PFSK-1 (cell line): ENCODE data around the gene BPI.

Experiments used
- FOXP2 ChIP-seq: optimal IDR thresholded peaks from 2 replicates; pipeline ENCODE3; 2011; ENCODE audit warnings: borderline replicate concordance, control low read depth, inconsistent platforms; ENCODE audit not compliant: insufficient read depth; ENCODE audit errors: extremely low read length, extremely low read depth
- POLR2AphosphoS5 ChIP-seq: IDR thresholded peaks from 2 replicates; pipeline ENCODE4 v1.6.1; 2012; ENCODE audit warnings: low read depth, mild to moderate bottlenecking, control low read depth, low read length, moderate library complexity
- SIN3A ChIP-seq: IDR thresholded peaks from 2 replicates; pipeline ENCODE4 v1.6.1; 2012; ENCODE audit warnings: mild to moderate bottlenecking, low read length, moderate library complexity, borderline replicate concordance; ENCODE audit not compliant: insufficient read depth
- TAF1 ChIP-seq: IDR thresholded peaks from 2 replicates; pipeline ENCODE4 v1.6.1; 2012; ENCODE audit warnings: low read length, control low read depth, borderline replicate concordance; ENCODE audit not compliant: insufficient read depth
- TF ChIP-seq, protein P1 (sequence below), 2 experiments: IDR thresholded peaks; 2 replicates each; pipeline versions ENCODE4 v1.6.1 to v1.8.0; 2011 to 2012; ENCODE audit warnings: low read depth in 2 of 2, low read length in 2 of 2, control low read depth in 1 of 2, inconsistent platforms in 1 of 2, mild to moderate bottlenecking in 1 of 2, moderate library complexity in 1 of 2; ENCODE audit not compliant: insufficient read depth in 1 of 2

DNA sequence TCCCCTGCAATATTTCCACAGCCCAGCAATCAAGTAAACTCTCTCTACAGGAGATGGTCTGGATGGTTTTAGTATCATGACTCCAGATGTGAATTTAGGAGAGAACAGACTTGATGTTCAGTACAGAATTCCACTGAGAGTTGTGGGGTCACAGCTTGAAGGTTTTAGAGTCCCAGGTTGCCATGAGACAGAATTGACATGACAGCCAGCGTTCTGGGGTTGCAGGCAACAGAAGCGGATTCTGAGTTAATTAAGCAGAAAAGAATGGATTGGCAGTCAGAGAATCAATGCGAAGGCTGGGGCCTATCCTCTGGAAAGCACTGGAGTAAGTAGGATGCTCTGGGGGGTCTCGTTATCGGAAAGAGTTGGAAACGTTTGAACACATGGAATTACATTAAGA is 41.0 kb upstream of the BPI start:
- TF ChIP-seq SIN3A (no peak), POLR2AphosphoS5 (no peak), TAF1 (no peak), FOXP2 (no peak)
- TF ChIP-seq, protein P1, sequence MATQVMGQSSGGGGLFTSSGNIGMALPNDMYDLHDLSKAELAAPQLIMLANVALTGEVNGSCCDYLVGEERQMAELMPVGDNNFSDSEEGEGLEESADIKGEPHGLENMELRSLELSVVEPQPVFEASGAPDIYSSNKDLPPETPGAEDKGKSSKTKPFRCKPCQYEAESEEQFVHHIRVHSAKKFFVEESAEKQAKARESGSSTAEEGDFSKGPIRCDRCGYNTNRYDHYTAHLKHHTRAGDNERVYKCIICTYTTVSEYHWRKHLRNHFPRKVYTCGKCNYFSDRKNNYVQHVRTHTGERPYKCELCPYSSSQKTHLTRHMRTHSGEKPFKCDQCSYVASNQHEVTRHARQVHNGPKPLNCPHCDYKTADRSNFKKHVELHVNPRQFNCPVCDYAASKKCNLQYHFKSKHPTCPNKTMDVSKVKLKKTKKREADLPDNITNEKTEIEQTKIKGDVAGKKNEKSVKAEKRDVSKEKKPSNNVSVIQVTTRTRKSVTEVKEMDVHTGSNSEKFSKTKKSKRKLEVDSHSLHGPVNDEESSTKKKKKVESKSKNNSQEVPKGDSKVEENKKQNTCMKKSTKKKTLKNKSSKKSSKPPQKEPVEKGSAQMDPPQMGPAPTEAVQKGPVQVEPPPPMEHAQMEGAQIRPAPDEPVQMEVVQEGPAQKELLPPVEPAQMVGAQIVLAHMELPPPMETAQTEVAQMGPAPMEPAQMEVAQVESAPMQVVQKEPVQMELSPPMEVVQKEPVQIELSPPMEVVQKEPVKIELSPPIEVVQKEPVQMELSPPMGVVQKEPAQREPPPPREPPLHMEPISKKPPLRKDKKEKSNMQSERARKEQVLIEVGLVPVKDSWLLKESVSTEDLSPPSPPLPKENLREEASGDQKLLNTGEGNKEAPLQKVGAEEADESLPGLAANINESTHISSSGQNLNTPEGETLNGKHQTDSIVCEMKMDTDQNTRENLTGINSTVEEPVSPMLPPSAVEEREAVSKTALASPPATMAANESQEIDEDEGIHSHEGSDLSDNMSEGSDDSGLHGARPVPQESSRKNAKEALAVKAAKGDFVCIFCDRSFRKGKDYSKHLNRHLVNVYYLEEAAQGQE (IDR thresholded peaks at IDR 0.05; ENCODE audit: insufficient read depth in 1 of 2, low read depth in 2 of 2, low read length in 2 of 2) = no peak
